ENCODE results near the gene PNMA8B. TPM values are rescaled to one million over a fixed set of nuclear protein-coding genes. Genes with fewer than 3 reads are reported as not detected.
"Not testable (repeated sequence)": the region's sequence is repeated elsewhere in the genome, so short reads cannot be mapped to it uniquely, and the experiment has no call there.

Gene PNMA8B
- total and polyA plus RNA-seq, 3 experiments from 2014 or later, result 0.04 TPM; not detected in 2

- Histone ChIP-seq H3K4me1 (ENCODE audit: insufficient read depth, low read length) (no peaks in the 10 kb centered on the region), H3K9me3 (ENCODE audit: low read length) (no peaks in the 10 kb centered on the region), H3K27ac (ENCODE audit: low read depth, low read length) (no peak overlapping the region), H3K27me3 (ENCODE audit: insufficient read depth, low read length, poor library complexity, severe bottlenecking) (no peaks in the 10 kb centered on the region), H3K4me3 (ENCODE audit: low read length) (no peak overlapping the region), H3K36me3 (ENCODE audit: insufficient read depth, low read length) (no peaks in the 10 kb centered on the region)
- DNase-seq, result no peak
- Mint-ChIP-seq H3K27ac (no peak overlapping the region), H3K4me3 (no peak overlapping the region), H3K9me3 (peaks cover 0 to 2% (median 0%) of the 10 kb centered on the region in 5 donors), H3K4me1 (no peaks in the 10 kb centered on the region), H3K27me3 (peaks cover 12 to 42% of the 10 kb centered on the region in 2 donors), H3K36me3 (no peaks in the 10 kb centered on the region)
- POLR2A ChIA-PET, result no interaction called here
- CTCF ChIA-PET, result interaction anchor here (1.1 kb wide), 1 partner anchor 112 kb away, joined by 3 read pairs; no protein-coding TSS in a partner anchor
Observed at GRCh38 chr19:46508206-46508605, 12.5 kb upstream of the PNMA8B start.

- no peaks in the 10 kb centered on the region for H3K27me3 ChIP-seq (ENCODE audit: insufficient read depth, low read length, poor library complexity, severe bottlenecking)
- Mint-ChIP-seq H3K9me3 (peaks cover 0 to 4% (median 0%) of the 10 kb centered on the region in 5 donors), H3K27ac (no peak overlapping the region), H3K36me3 (no peaks in the 10 kb centered on the region), H3K27me3 (peaks cover 20 to 43% of the 10 kb centered on the region in 2 donors), H3K4me3 (no peak overlapping the region), H3K4me1 (peaks cover 0 to 2% (median 0%) of the 10 kb centered on the region in 3 donors)
- DNase-seq, result no peak
- POLR2A ChIA-PET, result no interaction called here
- H3K27ac ChIP-seq (ENCODE audit: low read depth, low read length), result no peak overlapping the region
- no peaks in the 10 kb centered on the region for H3K9me3 ChIP-seq (ENCODE audit: low read length)
- CTCF ChIA-PET, result no interaction called here
- H3K4me1 ChIP-seq (ENCODE audit: insufficient read depth, low read length), result no peaks in the 10 kb centered on the region
- no peaks in the 10 kb centered on the region for H3K36me3 ChIP-seq (ENCODE audit: insufficient read depth, low read length)
- H3K4me3 ChIP-seq (ENCODE audit: low read length), result no peak overlapping the region
Observed at GRCh38 chr19:46503848-46504453, 8.3 kb upstream of the PNMA8B start.

GRCh38 chr19:46502891-46503290, 7.2 kb upstream of the PNMA8B start:
- no peak overlapping the region for H3K4me3 ChIP-seq (ENCODE audit: low read length)
- H3K9me3 ChIP-seq (ENCODE audit: low read length), result no peaks in the 10 kb centered on the region
- H3K27me3 Mint-ChIP-seq, result peaks cover 20 to 37% of the 10 kb centered on the region in 2 donors
- peaks cover 0 to 4% (median 0%) of the 10 kb centered on the region in 3 donors for H3K4me1 Mint-ChIP-seq
- no peaks in the 10 kb centered on the region for H3K4me1 ChIP-seq (ENCODE audit: insufficient read depth, low read length)
- H3K36me3 ChIP-seq (ENCODE audit: insufficient read depth, low read length), result no peaks in the 10 kb centered on the region
- H3K4me3 Mint-ChIP-seq, result peak overlapping the region in 1 of 7 donors; percentile 57
- DNase-seq, result no peak
- peaks cover 0 to 4% (median 0%) of the 10 kb centered on the region in 5 donors for H3K9me3 Mint-ChIP-seq
- ChIA-PET POLR2A (no interaction called here), CTCF (no interaction called here)
- H3K27me3 ChIP-seq (ENCODE audit: insufficient read depth, low read length, poor library complexity, severe bottlenecking), result no peaks in the 10 kb centered on the region
- H3K27ac ChIP-seq (ENCODE audit: low read depth, low read length), result no peak overlapping the region
- H3K27ac Mint-ChIP-seq, result no peak overlapping the region
- H3K36me3 Mint-ChIP-seq, result no peaks in the 10 kb centered on the region

- Histone ChIP-seq H3K36me3 (ENCODE audit: insufficient read depth, low read length) (no peaks in the 10 kb centered on the region), H3K27ac (ENCODE audit: low read depth, low read length) (no peak overlapping the region), H3K4me1 (ENCODE audit: insufficient read depth, low read length) (no peaks in the 10 kb centered on the region), H3K4me3 (ENCODE audit: low read length) (no peak overlapping the region), H3K9me3 (ENCODE audit: low read length) (no peaks in the 10 kb centered on the region), H3K27me3 (ENCODE audit: insufficient read depth, low read length, poor library complexity, severe bottlenecking) (peaks cover 6% of the 10 kb centered on the region)
- H3K4me1 Mint-ChIP-seq, result peaks cover 0 to 5% (median 4%) of the 10 kb centered on the region in 3 donors
- peaks cover 27 to 30% of the 10 kb centered on the region in 2 donors for H3K27me3 Mint-ChIP-seq
- H3K4me3 Mint-ChIP-seq, result no peak overlapping the region
- ChIA-PET POLR2A (no interaction called here), CTCF (interaction anchor here (1.1 kb wide), 1 partner anchor 20 kb away, joined by 3 read pairs; no protein-coding TSS in a partner anchor)
- H3K9me3 Mint-ChIP-seq, result peaks cover 0 to 4% (median 0%) of the 10 kb centered on the region in 5 donors
- no peak for DNase-seq
- H3K36me3 Mint-ChIP-seq, result no peaks in the 10 kb centered on the region
- H3K27ac Mint-ChIP-seq, result no peak overlapping the region
Observed at GRCh38 chr19:46499692-46500091, 4.0 kb upstream of the PNMA8B start.

- H3K4me1 Mint-ChIP-seq, result peaks cover 7 to 14% (median 11%) of the 10 kb centered on the region in 3 donors
- no peaks in the 10 kb centered on the region for H3K36me3 ChIP-seq (ENCODE audit: insufficient read depth, low read length)
- ChIA-PET CTCF (no interaction called here), POLR2A (no interaction called here)
- no peak overlapping the region for H3K4me3 Mint-ChIP-seq
- DNase-seq, result no peak
- H3K27ac ChIP-seq (ENCODE audit: low read depth, low read length), result no peak overlapping the region
- peaks cover 30 to 36% of the 10 kb centered on the region in 2 donors for H3K27me3 Mint-ChIP-seq
- H3K36me3 Mint-ChIP-seq, result no peaks in the 10 kb centered on the region
- H3K27ac Mint-ChIP-seq, result no peak overlapping the region
- no peaks in the 10 kb centered on the region for H3K9me3 ChIP-seq (ENCODE audit: low read length)
- H3K4me3 ChIP-seq (ENCODE audit: low read length), result no peak overlapping the region
- peaks cover 8% of the 10 kb centered on the region for H3K27me3 ChIP-seq (ENCODE audit: insufficient read depth, low read length, poor library complexity, severe bottlenecking)
- peaks cover 0 to 2% (median 0%) of the 10 kb centered on the region in 5 donors for H3K9me3 Mint-ChIP-seq
- no peaks in the 10 kb centered on the region for H3K4me1 ChIP-seq (ENCODE audit: insufficient read depth, low read length)
Observed at GRCh38 chr19:46497773-46498172, 2.1 kb upstream of the PNMA8B start.

GRCh38 chr19:46496886-46497285, 1.2 kb upstream of the PNMA8B start:
- H3K4me3 Mint-ChIP-seq; DNase-seq; POLR2A ChIA-PET; H3K36me3 ChIP-seq (ENCODE audit: insufficient read depth, low read length); H3K27ac Mint-ChIP-seq; H3K4me3 ChIP-seq (ENCODE audit: low read length); H3K9me3 Mint-ChIP-seq; H3K27ac ChIP-seq (ENCODE audit: low read depth, low read length); H3K4me1 ChIP-seq (ENCODE audit: insufficient read depth, low read length); H3K9me3 ChIP-seq (ENCODE audit: low read length); H3K36me3 Mint-ChIP-seq; CTCF ChIA-PET: not testable (repeated sequence)
- H3K4me1 Mint-ChIP-seq, result peaks cover 7 to 17% (median 11%) of the 10 kb centered on the region in 3 donors
- H3K27me3 ChIP-seq (ENCODE audit: insufficient read depth, low read length, poor library complexity, severe bottlenecking), result peaks cover 17% of the 10 kb centered on the region
- H3K27me3 Mint-ChIP-seq, result peaks cover 32 to 38% of the 10 kb centered on the region in 2 donors

GRCh38 chr19:46496304-46496703, 637 bp upstream of the PNMA8B start:
- Mint-ChIP-seq H3K4me3 (no peak overlapping the region), H3K27me3 (peaks cover 37 to 44% of the 10 kb centered on the region in 2 donors), H3K27ac (no peak overlapping the region), H3K4me1 (peaks cover 7 to 17% (median 11%) of the 10 kb centered on the region in 3 donors), H3K9me3 (no peaks in the 10 kb centered on the region), H3K36me3 (no peaks in the 10 kb centered on the region)
- ChIA-PET CTCF (no interaction called here), POLR2A (no interaction called here)
- no peaks in the 10 kb centered on the region for H3K9me3 ChIP-seq (ENCODE audit: low read length)
- H3K4me3 ChIP-seq (ENCODE audit: low read length), result no peak overlapping the region
- DNase-seq, result no peak
- no peak overlapping the region for H3K27ac ChIP-seq (ENCODE audit: low read depth, low read length)
- H3K27me3 ChIP-seq (ENCODE audit: insufficient read depth, low read length, poor library complexity, severe bottlenecking), result peaks cover 23% of the 10 kb centered on the region
- no peaks in the 10 kb centered on the region for H3K4me1 ChIP-seq (ENCODE audit: insufficient read depth, low read length)
- H3K36me3 ChIP-seq (ENCODE audit: insufficient read depth, low read length), result no peaks in the 10 kb centered on the region

GRCh38 chr19:46494941-46495785, 504 bp downstream of the PNMA8B start:
- Mint-ChIP-seq H3K9me3 (no peaks in the 10 kb centered on the region), H3K4me1 (peaks cover 8 to 20% (median 16%) of the 10 kb centered on the region in 3 donors), H3K27ac (peak overlapping the region in 1 of 8 donors; percentile 34), H3K36me3 (no peaks in the 10 kb centered on the region), H3K27me3 (peaks cover 39 to 47% of the 10 kb centered on the region in 2 donors), H3K4me3 (peak overlapping the region in 4 of 7 donors; percentile 56 to 73 (median 62))
- CTCF ChIA-PET, result no interaction called here
- Histone ChIP-seq H3K36me3 (ENCODE audit: insufficient read depth, low read length) (no peaks in the 10 kb centered on the region), H3K27ac (ENCODE audit: low read depth, low read length) (no peak overlapping the region), H3K27me3 (ENCODE audit: insufficient read depth, low read length, poor library complexity, severe bottlenecking) (peaks cover 30% of the 10 kb centered on the region), H3K4me1 (ENCODE audit: insufficient read depth, low read length) (no peaks in the 10 kb centered on the region), H3K4me3 (ENCODE audit: low read length) (no peak overlapping the region), H3K9me3 (ENCODE audit: low read length) (no peaks in the 10 kb centered on the region)
- DNase-seq, result no peak
- POLR2A ChIA-PET, result no interaction called here
